Right renal pelvis (tissue), 4 donors: ENCODE data around the gene PRKCH. TPM values are rescaled to one million over a fixed set of nuclear protein-coding genes. Genes with fewer than 3 reads are reported as not detected.

ENCODE experiments used
- DNase-seq, 4 donors: peaks; one replicate each; pipeline ENCODE4 v3.0.0-alpha.2; 2013; ENCODE audit warnings: low read depth in 4 of 4, low spot score in 3 of 4, missing footprints in 1 of 4
- polyA plus RNA-seq, 4 donors: library from polyadenylated mRNA; unstranded; fragments of 120-200 nt; gene quantifications; one replicate each; pipeline ENCODE4 v1.2.1, GENCODE V29; 2013; ENCODE audit not compliant: insufficient read length in 4 of 4

PRKCH gene
- polyA plus RNA-seq, 4 donors, result 17.2 to 19.8 (median 18.4) TPM

- no peak for DNase-seq
Observed at GRCh38 chr14:61417883-61418455, 96.6 kb downstream of the PRKCH start.

- DNase-seq, result no peak
Observed at GRCh38 chr14:61418746-61419145, 97.4 kb downstream of the PRKCH start.

- no peak for DNase-seq
Observed at GRCh38 chr14:61419201-61419600, 97.8 kb downstream of the PRKCH start.

GRCh38 chr14:61420326-61420725 is 98.9 kb downstream of the PRKCH start:
- DNase-seq, result no peak

- no peak for DNase-seq
Observed at GRCh38 chr14:61421212-61421923, 100.0 kb downstream of the PRKCH start.

GRCh38 chr14:61426048-61426447 is 104.7 kb downstream of the PRKCH start:
- DNase-seq, result no peak

GRCh38 chr14:61428261-61428660 is 106.9 kb downstream of the PRKCH start:
- DNase-seq, result no peak

GRCh38 chr14:61429316-61429715 is 107.9 kb downstream of the PRKCH start:
- no peak for DNase-seq

- DNase-seq, result no peak
Observed at GRCh38 chr14:61430066-61430757, 108.8 kb downstream of the PRKCH start.

GRCh38 chr14:61433169-61433568 is 111.8 kb downstream of the PRKCH start:
- DNase-seq, result no peak

GRCh38 chr14:61433828-61434227 is 112.4 kb downstream of the PRKCH start:
- DNase-seq, result no peak

GRCh38 chr14:61434311-61434710 is 112.9 kb downstream of the PRKCH start:
- no peak for DNase-seq

GRCh38 chr14:61435563-61436337 is 114.4 kb downstream of the PRKCH start:
- no peak for DNase-seq

GRCh38 chr14:61437381-61437780 is 116.0 kb downstream of the PRKCH start:
- DNase-seq, result no peak

- no peak for DNase-seq
Observed at GRCh38 chr14:61438036-61438435, 116.7 kb downstream of the PRKCH start.

GRCh38 chr14:61438497-61438859 is 117.1 kb downstream of the PRKCH start:
- DNase-seq, result no peak

GRCh38 chr14:61438860-61439765 is 117.7 kb downstream of the PRKCH start:
- no peak for DNase-seq

- no peak for DNase-seq
Observed at GRCh38 chr14:61439779-61440418, 118.5 kb downstream of the PRKCH start.

GRCh38 chr14:61443481-61443880 is 122.1 kb downstream of the PRKCH start:
- no peak for DNase-seq
